OCI-LY3 (cell line): Measurements from ENCODE around the gene SLC35F2.

ENCODE experiments used
- CTCF ChIP-seq: fragments of 200-600, 300-600 bp; sonication (generic); IDR thresholded peaks from 2 replicates; pipeline ENCODE4 v1.5.1; 2014; ENCODE audit warnings: antibody characterized with exemption, low read length, low read depth
- EZH2phosphoT487 ChIP-seq: fragments of 200-600 bp; shearing (Covaris generic); IDR thresholded peaks from 2 replicates; pipeline ENCODE4 v1.6.1; 2018; ENCODE audit warnings: antibody characterized with exemption, mixed run types, low read depth

- TF ChIP-seq CTCF, result no peak
- no peak for TF ChIP-seq EZH2phosphoT487
These were observed 18.5 kb downstream of the SLC35F2 start for GRCh38 chr11:107840129-107840484.
